OCI-LY7 (cell line): ENCODE data around the gene EHD4. TPM values are rescaled to one million over a fixed set of nuclear protein-coding genes. Genes with fewer than 3 reads are reported as not detected.
A peak's percentile ranks its signal among the peaks of the same experiment; 100 is the strongest.

Experiments used
- BruUV-seq: library from RNA; stranded (reverse); fragments of 400-500 nt; replicated peaks from 2 replicates; lab custom pipeline; 2021; lab: Mats Ljungman, UMichigan
- CTCF ChIA-PET: fragments of 300-600 bp; sonication (Branson Sonifier 250); formaldehyde crosslinking; loops from one replicate; lab custom pipeline; 2022; ENCODE audit warnings: antibody characterized with exemption; ENCODE audit not compliant: unreplicated experiment; lab: Charles Lee
- POLR2A ChIA-PET: fragments of 300-600 bp; sonication (Branson Sonifier 250); formaldehyde crosslinking; loops from one replicate; lab custom pipeline; 2022; ENCODE audit warnings: antibody characterized with exemption; lab: Charles Lee
- DNase-seq: peaks from one replicate; pipeline ENCODE4 v3.0.0-alpha.2; 2015; ENCODE audit warnings: low spot score
- H2AFZ ChIP-seq: fragments of 200-600 bp; sonication (generic), shearing (Covaris generic); 2 replicates; pipeline ENCODE4 v1.6.1; 2014; ENCODE audit warnings: mild to moderate bottlenecking, antibody characterized with exemption, low read length, moderate library complexity
- H3K27ac ChIP-seq: fragments of 200-600 bp; sonication (generic); 2 replicates; pipeline ENCODE4 v1.5.1; 2014; ENCODE audit warnings: mixed run types, low read depth, mild to moderate bottlenecking, moderate library complexity, low read length, inconsistent platforms; ENCODE audit not compliant: poor library complexity, severe bottlenecking
- H3K36me3 ChIP-seq: fragments of 200-600 bp; sonication (generic); 2 replicates; pipeline ENCODE4 v1.6.1; 2014; ENCODE audit warnings: mild to moderate bottlenecking, antibody characterized with exemption, low read length, moderate library complexity, mixed read lengths; ENCODE audit not compliant: insufficient read depth
- H3K4me1 ChIP-seq: fragments of 200-600 bp; sonication (generic); 2 replicates; pipeline ENCODE4 v1.5.1; 2014; ENCODE audit warnings: mild to moderate bottlenecking, low read length; ENCODE audit not compliant: insufficient read depth, poor library complexity, severe bottlenecking
- H3K4me2 ChIP-seq: fragments of 200-600 bp; sonication (generic); 2 replicates; pipeline ENCODE4 v1.6.1; 2014; ENCODE audit warnings: mild to moderate bottlenecking, low read length
- H3K4me3 ChIP-seq: fragments of 200-600 bp; sonication (generic); 2 replicates; pipeline ENCODE4 v1.5.1; 2014; ENCODE audit warnings: mild to moderate bottlenecking, low read depth, low read length; ENCODE audit not compliant: poor library complexity, severe bottlenecking
- H3K79me2 ChIP-seq: fragments of 200-600 bp; sonication (generic); 2 replicates; pipeline ENCODE4 v1.6.1; 2016; ENCODE audit warnings: low read depth, mild to moderate bottlenecking, low read length, moderate library complexity, mixed read lengths; ENCODE audit not compliant: insufficient read depth
- H3K9me2 ChIP-seq: fragments of 200-600 bp; sonication (generic); 2 replicates; pipeline ENCODE4 v1.6.1; 2016; ENCODE audit warnings: mild to moderate bottlenecking, low read length, mixed read lengths; ENCODE audit not compliant: insufficient read depth
- H3K9me3 ChIP-seq: fragments of 200-600 bp; sonication (generic); 2 replicates; pipeline ENCODE4 v1.6.1; 2014; ENCODE audit warnings: mild to moderate bottlenecking, mixed run types, low read length, mixed read lengths
- H4K20me1 ChIP-seq: fragments of 200-600 bp; sonication (generic); 2 replicates; pipeline ENCODE4 v1.6.1; 2014; ENCODE audit warnings: mild to moderate bottlenecking, antibody characterized with exemption, low read length, moderate library complexity, mixed read lengths; ENCODE audit not compliant: insufficient read depth
- EZH2phosphoT487 ChIP-seq: fragments of 200-600 bp; sonication (generic); IDR thresholded peaks from 2 replicates; pipeline ENCODE4 v1.6.1; 2018; ENCODE audit warnings: low read depth, borderline replicate concordance, mild to moderate bottlenecking, mixed run types, antibody characterized with exemption, low read length, moderate library complexity, mixed read lengths
- intact Hi-C: fragments of 100-400 bp; cut with micrococcal nuclease; formaldehyde crosslinking; loops from one replicate; pipeline ENCODE4 v1.10.0; 2022; ENCODE audit not compliant: unreplicated experiment
- total RNA-seq, 2 experiments: library from RNA; depleted of rRNA in 1 of 2; stranded (reverse); fragments of >200 nt in 1 of 2; shearing (Covaris generic) in 1 of 2; gene quantifications; 2 replicates each; pipeline ENCODE4 v1.2.3, GENCODE V29; 2014 to 2022
- TF ChIP-seq, protein P1 (sequence below): fragments of 200-600 bp; sonication (generic); conservative IDR thresholded peaks from 2 replicates; pipeline ENCODE4 v1.5.1; 2014; ENCODE audit warnings: mild to moderate bottlenecking, antibody characterized with exemption, low read length, moderate library complexity, mixed read lengths

The EHD4 gene
- total RNA-seq, 2 experiments from 2014 or later = 13.5 to 19.4 TPM

DNA sequence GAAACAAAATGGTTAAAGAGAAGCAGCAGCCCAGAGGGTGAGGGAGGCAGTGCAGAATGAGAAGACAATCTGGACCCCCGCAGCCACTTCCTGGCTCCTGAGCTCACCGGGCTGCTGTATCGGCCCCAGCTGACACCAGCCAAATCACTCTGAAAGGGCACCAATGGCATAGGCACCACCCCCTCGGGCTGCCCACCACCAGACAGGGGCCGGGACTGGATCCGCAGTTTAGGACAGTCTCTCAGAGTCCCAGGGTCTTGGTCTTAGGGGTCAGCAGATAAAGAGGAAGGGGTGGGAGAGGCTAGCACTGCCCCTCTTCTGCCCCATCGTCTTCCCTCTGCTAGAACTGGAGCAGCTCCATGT, 17.9 kb upstream of the EHD4 start:
- POLR2A ChIA-PET = interaction anchor here (0.7 to 1.0 kb wide), 3 partner anchors 45 to 187 kb away, joined by 3 to 9 read pairs (median 4); no protein-coding TSS in a partner anchor
- H3K4me2 ChIP-seq = no peak overlapping the region
- H3K36me3 ChIP-seq = no peaks in the 10 kb centered on the region
- CTCF ChIA-PET = interaction anchor here (0.8 to 1.6 kb wide), 2 partner anchors 67 to 84 kb away, joined by 3 to 4 read pairs; no protein-coding TSS in a partner anchor
- no peak overlapping the region for H3K27ac ChIP-seq
- H4K20me1 ChIP-seq = no peaks in the 10 kb centered on the region
- H2AFZ ChIP-seq = no peak overlapping the region
- intact Hi-C loops = no loop called here
- no peaks in the 10 kb centered on the region for H3K79me2 ChIP-seq
- BruUV-seq = no TSS peak
- H3K4me1 ChIP-seq = no peaks in the 10 kb centered on the region
- DNase-seq = peak; percentile 7
- H3K9me2 ChIP-seq = no peaks in the 10 kb centered on the region
- no peaks in the 10 kb centered on the region for H3K9me3 ChIP-seq
- no peak for TF ChIP-seq EZH2phosphoT487
- TF ChIP-seq, protein P1, sequence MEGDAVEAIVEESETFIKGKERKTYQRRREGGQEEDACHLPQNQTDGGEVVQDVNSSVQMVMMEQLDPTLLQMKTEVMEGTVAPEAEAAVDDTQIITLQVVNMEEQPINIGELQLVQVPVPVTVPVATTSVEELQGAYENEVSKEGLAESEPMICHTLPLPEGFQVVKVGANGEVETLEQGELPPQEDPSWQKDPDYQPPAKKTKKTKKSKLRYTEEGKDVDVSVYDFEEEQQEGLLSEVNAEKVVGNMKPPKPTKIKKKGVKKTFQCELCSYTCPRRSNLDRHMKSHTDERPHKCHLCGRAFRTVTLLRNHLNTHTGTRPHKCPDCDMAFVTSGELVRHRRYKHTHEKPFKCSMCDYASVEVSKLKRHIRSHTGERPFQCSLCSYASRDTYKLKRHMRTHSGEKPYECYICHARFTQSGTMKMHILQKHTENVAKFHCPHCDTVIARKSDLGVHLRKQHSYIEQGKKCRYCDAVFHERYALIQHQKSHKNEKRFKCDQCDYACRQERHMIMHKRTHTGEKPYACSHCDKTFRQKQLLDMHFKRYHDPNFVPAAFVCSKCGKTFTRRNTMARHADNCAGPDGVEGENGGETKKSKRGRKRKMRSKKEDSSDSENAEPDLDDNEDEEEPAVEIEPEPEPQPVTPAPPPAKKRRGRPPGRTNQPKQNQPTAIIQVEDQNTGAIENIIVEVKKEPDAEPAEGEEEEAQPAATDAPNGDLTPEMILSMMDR = no peak
- H3K4me3 ChIP-seq = no peak overlapping the region

DNA sequence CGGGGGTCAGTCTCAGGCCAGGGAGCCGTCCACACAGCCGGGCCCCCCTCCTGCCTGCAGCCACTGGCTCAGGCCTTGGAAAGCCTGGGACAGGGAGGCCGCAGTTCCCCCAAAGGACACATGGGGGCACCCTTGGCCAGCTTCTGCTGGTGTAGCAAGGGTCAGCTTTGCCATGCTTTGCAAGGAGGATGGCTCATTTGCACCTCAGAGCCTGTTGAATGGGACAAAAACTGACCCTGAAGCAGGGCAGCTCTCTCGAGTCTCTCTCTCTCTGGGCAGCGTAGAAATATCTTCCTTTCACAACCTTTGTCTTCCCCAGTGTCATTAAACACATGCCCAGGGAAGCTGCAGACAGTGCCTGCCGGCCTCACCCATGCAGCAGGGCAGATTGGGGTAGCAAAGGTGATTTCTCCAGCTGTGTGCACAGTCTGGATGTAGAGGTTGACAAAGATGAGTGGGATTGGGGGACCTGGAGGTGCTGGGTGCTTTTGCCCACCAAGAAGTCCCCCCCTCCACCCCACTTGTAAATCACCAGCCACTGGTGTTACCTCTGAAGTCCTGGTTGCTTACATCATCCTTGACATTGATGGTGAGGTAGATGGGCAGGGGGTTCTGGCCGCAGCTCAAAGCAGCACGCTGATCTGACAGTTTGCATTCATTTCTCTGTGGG, 17.4 kb upstream of the EHD4 start:
- H3K36me3 ChIP-seq = no peaks in the 10 kb centered on the region
- no peaks in the 10 kb centered on the region for H3K79me2 ChIP-seq
- no TSS peak for BruUV-seq
- TF ChIP-seq, protein P1 = peak; percentile 90
- TF ChIP-seq EZH2phosphoT487 = no peak
- H3K9me3 ChIP-seq = no peaks in the 10 kb centered on the region
- no peak overlapping the region for H3K4me2 ChIP-seq
- intact Hi-C loops = loop anchor here (1.0 kb wide), 3 partner anchors 70 to 148 kb away; no protein-coding TSS in a partner anchor
- no peak overlapping the region for H2AFZ ChIP-seq
- H3K4me3 ChIP-seq = no peak overlapping the region
- ChIA-PET POLR2A (interaction anchor here (0.5 to 1.5 kb wide), 5 partner anchors 17 to 411 kb away, joined by 3 to 9 read pairs (median 3); partner anchors contain the start of gene EHD4), CTCF (interaction anchor here (0.8 to 1.6 kb wide), 3 partner anchors 67 to 85 kb away, joined by 3 to 4 read pairs (median 3); no protein-coding TSS in a partner anchor)
- H3K4me1 ChIP-seq = no peaks in the 10 kb centered on the region
- H4K20me1 ChIP-seq = no peaks in the 10 kb centered on the region
- no peak overlapping the region for H3K27ac ChIP-seq
- H3K9me2 ChIP-seq = no peaks in the 10 kb centered on the region
- peak; percentile 77 for DNase-seq
